ENCODE measurements around the gene SND1. TPM values are rescaled to one million over a fixed set of nuclear protein-coding genes. Genes with fewer than 3 reads are reported as not detected.

The SND1 gene
- total and polyA plus RNA-seq, 12 donors = 58.9 to 266 (median 132) TPM

GRCh38 chr7:127764681-127765080 is 112.7 kb downstream of the SND1 start:
- Histone ChIP-seq H3K9me3 (replicated peaks in 1 of 3) (no peaks in the 10 kb centered on the region), H3K27me3 (no peaks in the 10 kb centered on the region), H3K36me3 (replicated peaks in 1 of 2) (no peaks in the 10 kb centered on the region), H3K27ac (no peak overlapping the region), H3K4me1 (replicated peaks in 1 of 2) (peaks cover 0 to 7% of the 10 kb centered on the region in 2 donors), H3K4me3 (no peak overlapping the region)
- intact Hi-C loops (cut with DNase I) = no loop called here
- TF ChIP-seq CTCF (IDR thresholded peaks at IDR 0.05) = no peak
- no peak for TF ChIP-seq POLR2A (IDR thresholded peaks at IDR 0.05)
- WGBS, 4 donors = 80 to 95% (median 89%) methylated on average over 6 of the region's 6 CpGs
- DNase-seq = no peak

- intact Hi-C loops (cut with DNase I) = no loop called here
- WGBS, 4 donors = 86 to 96% (median 92%) methylated on average over 3 of the region's 3 CpGs
- TF ChIP-seq POLR2A (IDR thresholded peaks at IDR 0.05) (no peak), CTCF (IDR thresholded peaks at IDR 0.05) (no peak)
Observed at GRCh38 chr7:127765150-127765549, 113.2 kb downstream of the SND1 start.

GRCh38 chr7:127766831-127767459 is 115.0 kb downstream of the SND1 start:
- 73 to 84% (median 78%) methylated on average over 4 of the region's 4 CpGs for WGBS, 4 donors
- DNase-seq = no peak
- H3K27ac ChIP-seq = no peak overlapping the region
- intact Hi-C loops (cut with DNase I) = no loop called here
- no peak overlapping the region for H3K4me3 ChIP-seq
- no peaks in the 10 kb centered on the region for H3K9me3 ChIP-seq (replicated peaks in 1 of 3)
- TF ChIP-seq POLR2A (IDR thresholded peaks at IDR 0.05) (no peak), CTCF (IDR thresholded peaks at IDR 0.05) (no peak)
- no peaks in the 10 kb centered on the region for H3K36me3 ChIP-seq (replicated peaks in 1 of 2)
- peaks cover 0 to 23% of the 10 kb centered on the region in 2 donors for H3K4me1 ChIP-seq (replicated peaks in 1 of 2)
- no peaks in the 10 kb centered on the region for H3K27me3 ChIP-seq

More at GRCh38 chr7:127765150-127765549, 113.2 kb downstream of the SND1 start:
- no peaks in the 10 kb centered on the region for H3K27me3 ChIP-seq
- no peaks in the 10 kb centered on the region for H3K36me3 ChIP-seq (replicated peaks in 1 of 2)
- H3K27ac ChIP-seq = no peak overlapping the region
- H3K4me1 ChIP-seq (replicated peaks in 1 of 2) = peaks cover 0 to 12% of the 10 kb centered on the region in 2 donors
- no peak for DNase-seq
- no peaks in the 10 kb centered on the region for H3K9me3 ChIP-seq (replicated peaks in 1 of 3)
- no peak overlapping the region for H3K4me3 ChIP-seq

- Histone ChIP-seq H3K27me3 (no peaks in the 10 kb centered on the region), H3K36me3 (replicated peaks in 1 of 2) (no peaks in the 10 kb centered on the region), H3K4me1 (replicated peaks in 1 of 2) (peaks cover 0 to 23% of the 10 kb centered on the region in 2 donors), H3K4me3 (no peak overlapping the region), H3K9me3 (replicated peaks in 1 of 3) (no peaks in the 10 kb centered on the region), H3K27ac (no peak overlapping the region)
- intact Hi-C loops (cut with DNase I) = no loop called here
- TF ChIP-seq CTCF (IDR thresholded peaks at IDR 0.05) = no peak
- TF ChIP-seq POLR2A (IDR thresholded peaks at IDR 0.05) = no peak
- 44 to 71% (median 63%) methylated on average over 2 of the region's 2 CpGs for WGBS, 4 donors
- no peak for DNase-seq
Observed at GRCh38 chr7:127768241-127768640, 116.2 kb downstream of the SND1 start.
